Sigmoid colon (tissue), 4 donors: ENCODE results near the gene TCF15.

Experiments used
- CTCF ChIP-seq, 4 experiments: fragments of 450-650 bp in 3 of 4; fragments of 200-600 bp in 1 of 4; IDR thresholded peaks; one replicate each; pipeline ENCODE4 v1.5.1; 2016 to 2019; ENCODE audit warnings: antibody characterized with exemption in 4 of 4, mild to moderate bottlenecking in 3 of 4, moderate library complexity in 2 of 4
- EP300 ChIP-seq, 4 donors: sonication (generic); formaldehyde crosslinking; IDR thresholded peaks; one replicate each; pipeline ENCODE4 v1.6.1; 2017; ENCODE audit warnings: antibody characterized with exemption in 4 of 4
- POLR2A ChIP-seq, 2 donors: fragments of 450-650 bp; IDR thresholded peaks; one replicate each; pipeline ENCODE4 v1.6.1; 2016; ENCODE audit warnings: antibody characterized with exemption in 2 of 2, mild to moderate bottlenecking in 2 of 2, moderate library complexity in 2 of 2

GRCh38 chr20:644692-645317 is 34.7 kb upstream of the TCF15 start:
- no peak for TF ChIP-seq CTCF (IDR thresholded peaks at IDR 0.05)
- no peak for TF ChIP-seq EP300 (IDR thresholded peaks at IDR 0.05)
- TF ChIP-seq POLR2A (IDR thresholded peaks at IDR 0.05), result no peak
